ENCODE results near the gene PFN3. TPM values are rescaled to one million over a fixed set of nuclear protein-coding genes. Genes with fewer than 3 reads are reported as not detected.

PFN3 gene
- total and polyA plus RNA-seq, 2 of the 13 experiments (the other 11 are each of a cell fraction or from before 2014, with no cell fraction given) = not detected

DNA sequence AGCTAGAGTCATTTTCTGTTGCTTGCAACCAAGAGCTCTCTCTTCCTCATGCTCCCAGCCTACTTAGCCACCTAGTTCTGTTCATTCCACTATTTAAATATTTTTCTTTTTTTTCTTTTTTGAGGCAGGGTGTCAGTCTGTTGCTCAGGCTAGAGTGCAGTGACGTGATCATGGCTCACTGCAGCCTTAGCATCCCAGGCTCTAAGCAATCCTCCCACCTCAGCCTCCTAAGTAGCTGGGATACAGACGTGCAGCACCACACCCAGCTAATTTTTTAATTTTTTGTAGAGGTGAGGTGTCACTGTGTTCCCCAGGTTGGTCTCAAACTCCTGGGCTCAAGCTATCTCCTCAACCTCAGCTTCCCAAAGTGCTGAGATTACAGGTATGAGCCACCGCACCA lies 14.0 kb upstream of the PFN3 start:
- no peak overlapping the region for H3K4me3 ChIP-seq (replicated peaks in 1 of 3; ENCODE audit: insufficient read depth in 1 of 3, low read depth in 2 of 3, low read length in 3 of 3)
- TF ChIP-seq, protein P1, sequence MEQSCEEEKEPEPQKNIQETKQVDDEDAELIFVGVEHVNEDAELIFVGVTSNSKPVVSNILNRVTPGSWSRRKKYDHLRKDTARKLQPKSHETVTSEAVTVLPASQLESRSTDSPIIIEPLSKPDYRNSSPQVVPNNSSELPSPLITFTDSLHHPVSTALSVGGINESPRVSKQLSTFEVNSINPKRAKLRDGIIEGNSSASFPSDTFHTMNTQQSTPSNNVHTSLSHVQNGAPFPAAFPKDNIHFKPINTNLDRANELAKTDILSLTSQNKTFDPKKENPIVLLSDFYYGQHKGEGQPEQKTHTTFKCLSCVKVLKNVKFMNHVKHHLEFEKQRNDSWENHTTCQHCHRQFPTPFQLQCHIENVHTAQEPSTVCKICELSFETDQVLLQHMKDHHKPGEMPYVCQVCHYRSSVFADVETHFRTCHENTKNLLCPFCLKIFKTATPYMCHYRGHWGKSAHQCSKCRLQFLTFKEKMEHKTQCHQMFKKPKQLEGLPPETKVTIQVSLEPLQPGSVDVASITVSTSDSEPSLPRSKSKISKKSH (CRISPR knock-in tag; IDR thresholded peaks at IDR 0.05; ENCODE audit: borderline replicate concordance) = no peak
- no peak for TF ChIP-seq KAT7 (CRISPR knock-in tag; IDR thresholded peaks at IDR 0.05; ENCODE audit: borderline replicate concordance)
- TF ChIP-seq, protein P2, sequence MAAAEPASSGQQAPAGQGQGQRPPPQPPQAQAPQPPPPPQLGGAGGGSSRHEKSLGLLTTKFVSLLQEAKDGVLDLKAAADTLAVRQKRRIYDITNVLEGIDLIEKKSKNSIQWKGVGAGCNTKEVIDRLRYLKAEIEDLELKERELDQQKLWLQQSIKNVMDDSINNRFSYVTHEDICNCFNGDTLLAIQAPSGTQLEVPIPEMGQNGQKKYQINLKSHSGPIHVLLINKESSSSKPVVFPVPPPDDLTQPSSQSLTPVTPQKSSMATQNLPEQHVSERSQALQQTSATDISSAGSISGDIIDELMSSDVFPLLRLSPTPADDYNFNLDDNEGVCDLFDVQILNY (CRISPR knock-in tag; conservative IDR thresholded peaks at IDR 0.05) = no peak
- no peak for TF ChIP-seq TAF1 (CRISPR knock-in tag; IDR thresholded peaks at IDR 0.05)
- TF ChIP-seq ZNF225 (CRISPR knock-in tag; IDR thresholded peaks at IDR 0.05) = no peak
- TF ChIP-seq ZNF180 (CRISPR knock-in tag; IDR thresholded peaks at IDR 0.05; ENCODE audit: borderline replicate concordance, low read depth) = no peak
- TF ChIP-seq ZNF333 (CRISPR knock-in tag; IDR thresholded peaks at IDR 0.05; ENCODE audit: borderline replicate concordance) = no peak
- TF ChIP-seq STAT5B (CRISPR knock-in tag; IDR thresholded peaks at IDR 0.05) = no peak
- no peak for TF ChIP-seq MTERF4 (CRISPR knock-in tag; IDR thresholded peaks at IDR 0.05)
- TF ChIP-seq ZNF784 (CRISPR knock-in tag; IDR thresholded peaks at IDR 0.05; ENCODE audit: borderline replicate concordance) = no peak
- TF ChIP-seq KLF12 (CRISPR knock-in tag; IDR thresholded peaks at IDR 0.05; ENCODE audit: borderline replicate concordance) = no peak
- intact Hi-C loops (cut with micrococcal nuclease; ENCODE audit: unreplicated experiment) (no loop called here), in situ Hi-C loops (cut with HindIII; ENCODE audit: extremely low pct_ligation_motif_present, low pct_unique_long_range_greater_than_20kb) (no loop called here)
- no peak overlapping the region for H3K9ac ChIP-seq (ENCODE audit: insufficient read depth, low read depth, low read length)
- no peak overlapping the region for H3K27ac ChIP-seq (ENCODE audit: extremely low read length, insufficient read depth, low read length)
- DNase-seq (ENCODE audit: low spot score) (no peak), FAIRE-seq (no peak), ATAC-seq (no peak)
- ChIA-PET POLR2A (interaction anchor here (1.1 kb wide), 1 partner anchor 12 kb away, joined by 6 read pairs; the partner anchor contains the start of gene GRK6), CTCF (ENCODE audit: low intra/inter-chr PET ratio, low total read pairs) (no interaction called here)
- BruUV-seq (replicated peaks) = no TSS peak
- WGBS (ENCODE audit: low lambda C conversion rate) = 65% methylated on average over 3 of the region's 3 CpGs
- no peaks in the 10 kb centered on the region for H4K20me1 ChIP-seq (ENCODE audit: insufficient read depth, low read length)
- no peaks in the 10 kb centered on the region for H3K36me3 ChIP-seq (replicated peaks in 1 of 2; ENCODE audit: control insufficient read depth in 1 of 2, insufficient read depth in 2 of 2, low read length in 2 of 2)
- no peak overlapping the region for H3K4me2 ChIP-seq (ENCODE audit: low read depth, low read length)
- H3K9me3 ChIP-seq (ENCODE audit: low read length) = no peaks in the 10 kb centered on the region
- H3K4me1 ChIP-seq (ENCODE audit: insufficient read depth, low read length) = peaks cover 31% of the 10 kb centered on the region
- H3K79me2 ChIP-seq (ENCODE audit: insufficient read depth, low read length) = no peaks in the 10 kb centered on the region
- H3K27me3 ChIP-seq (ENCODE audit: control insufficient read depth in 1 of 2, insufficient read depth in 2 of 2, low read length in 2 of 2) = 0 out of 5 replicates have a peak, but pooled peaks cover 0 to 9% of the 10 kb centered on the region in 2 experiments
- no peak overlapping the region for H2AFZ ChIP-seq (ENCODE audit: low read length)

All from HepG2 (cell line).